ENCODE measurements around the gene ALKBH3.

The ALKBH3 gene

GRCh38 chr11:43880640-43881159 lies at the start of gene ALKBH3:
TSS of gene ALKBH3 (plus strand) at chr11:43880831. CDS start at chr11:43882653, 1,822 bp downstream.
- DNase-seq (ENCODE audit: low spot score) = peak; percentile 91

GRCh38 chr11:43830928-43831440 lies 49.6 kb upstream of the ALKBH3 start:
- DNase-seq (ENCODE audit: low spot score) = peak; percentile 72

- DNase-seq (ENCODE audit: low spot score) = no peak
These were observed 48.1 kb upstream of the ALKBH3 start for GRCh38 chr11:43832536-43832935.

GRCh38 chr11:43833657-43834073 lies 47.0 kb upstream of the ALKBH3 start:
- peak; percentile 18 for DNase-seq (ENCODE audit: low spot score)

GRCh38 chr11:43834286-43834685 lies 46.3 kb upstream of the ALKBH3 start:
- no peak for DNase-seq (ENCODE audit: low spot score)

- no peak for DNase-seq (ENCODE audit: low spot score)
These were observed 45.5 kb upstream of the ALKBH3 start for GRCh38 chr11:43835104-43835503.

GRCh38 chr11:43837879-43838278 lies 42.8 kb upstream of the ALKBH3 start:
- DNase-seq (ENCODE audit: low spot score) = no peak

- DNase-seq (ENCODE audit: low spot score) = no peak
These were observed 38.6 kb upstream of the ALKBH3 start for GRCh38 chr11:43842021-43842420.

- DNase-seq (ENCODE audit: low spot score) = no peak
These were observed 34.8 kb upstream of the ALKBH3 start for GRCh38 chr11:43845816-43846215.

- peak; percentile 45 for DNase-seq (ENCODE audit: low spot score)
These were observed 28.5 kb upstream of the ALKBH3 start for GRCh38 chr11:43852057-43852636.

- no peak for DNase-seq (ENCODE audit: low spot score)
These were observed 26.9 kb upstream of the ALKBH3 start for GRCh38 chr11:43853781-43854180.

- DNase-seq (ENCODE audit: low spot score) = no peak
These were observed 23.6 kb upstream of the ALKBH3 start for GRCh38 chr11:43856993-43857392.

- no peak for DNase-seq (ENCODE audit: low spot score)
These were observed 19.5 kb upstream of the ALKBH3 start for GRCh38 chr11:43861141-43861540.

- DNase-seq (ENCODE audit: low spot score) = no peak
These were observed 14.1 kb upstream of the ALKBH3 start for GRCh38 chr11:43866520-43866919.

GRCh38 chr11:43866969-43867368 lies 13.7 kb upstream of the ALKBH3 start:
- no peak for DNase-seq (ENCODE audit: low spot score)

GRCh38 chr11:43868852-43869567 lies 11.6 kb upstream of the ALKBH3 start:
- peak; percentile 33 for DNase-seq (ENCODE audit: low spot score)

GRCh38 chr11:43871051-43871450 lies 9.6 kb upstream of the ALKBH3 start:
- DNase-seq (ENCODE audit: low spot score) = peak; percentile 52

- DNase-seq (ENCODE audit: low spot score) = no peak
These were observed 7.6 kb upstream of the ALKBH3 start for GRCh38 chr11:43872995-43873394.

GRCh38 chr11:43874078-43874477 lies 6.6 kb upstream of the ALKBH3 start:
- DNase-seq (ENCODE audit: low spot score) = no peak

GRCh38 chr11:43874738-43875137 lies 5.9 kb upstream of the ALKBH3 start:
- DNase-seq (ENCODE audit: low spot score) = no peak

- no peak for DNase-seq (ENCODE audit: low spot score)
These were observed 617 bp upstream of the ALKBH3 start for GRCh38 chr11:43879789-43880639.

- DNase-seq (ENCODE audit: low spot score) = no peak
These were observed 12.2 kb downstream of the ALKBH3 start for GRCh38 chr11:43892851-43893250.

Measured in putamen (tissue), 1 donor.